ENCODE measurements around the gene KIF3A. TPM values are rescaled to one million over a fixed set of nuclear protein-coding genes. Genes with fewer than 3 reads are reported as not detected.

The KIF3A gene
- total and polyA plus RNA-seq, 4 donors = 0.58 to 1.2 (median 0.86) TPM

DNA sequence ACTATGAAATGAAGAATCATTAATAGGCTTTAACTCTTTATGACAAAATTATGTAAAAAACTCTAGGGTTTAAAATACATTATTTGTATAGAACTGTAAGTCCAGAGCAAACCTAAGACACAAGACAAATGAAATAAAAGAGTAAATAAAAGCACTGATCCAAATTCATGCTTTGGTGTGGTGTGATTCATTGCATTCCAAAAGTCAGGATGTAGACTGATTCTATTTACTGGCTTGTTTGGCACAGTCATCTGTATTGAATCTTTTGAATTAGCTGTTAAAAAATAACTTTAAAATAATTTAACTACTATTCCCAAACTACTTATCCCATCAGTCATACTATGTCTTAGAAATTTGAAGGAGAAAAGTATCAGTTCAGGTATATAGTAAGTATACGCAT lies 32.5 kb downstream of the KIF3A start:
- H3K9ac ChIP-seq (ENCODE audit: low read depth in 1 of 2, low read length in 2 of 2) = no peak overlapping the region
- no peak overlapping the region for H3K27ac ChIP-seq (ENCODE audit: low read depth in 1 of 2, low read length in 2 of 2)
- H3K36me3 ChIP-seq (ENCODE audit: control insufficient read depth in 4 of 4, insufficient read depth in 3 of 4, low read depth in 1 of 4, low read length in 3 of 4) = peaks cover 0 to 2% (median 0%) of the 10 kb centered on the region in 4 donors
- no peaks in the 10 kb centered on the region for H3K9me3 ChIP-seq (ENCODE audit: control insufficient read depth in 4 of 4, low read length in 3 of 4)
- H3K27me3 ChIP-seq (ENCODE audit: control insufficient read depth in 4 of 4, insufficient read depth in 4 of 4, low read length in 3 of 4) = no peaks in the 10 kb centered on the region
- H3K4me1 ChIP-seq (ENCODE audit: control insufficient read depth in 4 of 4, insufficient read depth in 4 of 4, low read length in 3 of 4) = no peaks in the 10 kb centered on the region
- 99% methylated on average over 1 of the region's 1 CpG for WGBS
- DNase-seq (ENCODE audit: low spot score) = no peak
- no peak overlapping the region for H3K4me3 ChIP-seq (ENCODE audit: low read depth in 1 of 3, low read length in 3 of 3)
- TF ChIP-seq YY1 (IDR thresholded peaks at IDR 0.05) (no peak), RXRA (IDR thresholded peaks at IDR 0.05) (no peak), EGR1 (IDR thresholded peaks at IDR 0.05; ENCODE audit: low read depth in 2 of 2) (no peak), RAD21 (IDR thresholded peaks at IDR 0.05) (no peak), FOXA2 (IDR thresholded peaks at IDR 0.05) (no peak), JUND (IDR thresholded peaks at IDR 0.05) (no peak), FOXA1 (IDR thresholded peaks at IDR 0.05) (no peak), SP1 (IDR thresholded peaks at IDR 0.05) (no peak), TAF1 (conservative IDR thresholded peaks at IDR 0.05) (no peak), GABPA (IDR thresholded peaks at IDR 0.05 in 1 of 2, conservative IDR thresholded peaks at IDR 0.05 in 1 of 2) (no peak), HNF4A (conservative IDR thresholded peaks at IDR 0.05) (no peak)
- TF ChIP-seq, protein P1, sequence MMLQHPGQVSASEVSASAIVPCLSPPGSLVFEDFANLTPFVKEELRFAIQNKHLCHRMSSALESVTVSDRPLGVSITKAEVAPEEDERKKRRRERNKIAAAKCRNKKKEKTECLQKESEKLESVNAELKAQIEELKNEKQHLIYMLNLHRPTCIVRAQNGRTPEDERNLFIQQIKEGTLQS (IDR thresholded peaks at IDR 0.05) = no peak
- TF ChIP-seq, protein P2, sequence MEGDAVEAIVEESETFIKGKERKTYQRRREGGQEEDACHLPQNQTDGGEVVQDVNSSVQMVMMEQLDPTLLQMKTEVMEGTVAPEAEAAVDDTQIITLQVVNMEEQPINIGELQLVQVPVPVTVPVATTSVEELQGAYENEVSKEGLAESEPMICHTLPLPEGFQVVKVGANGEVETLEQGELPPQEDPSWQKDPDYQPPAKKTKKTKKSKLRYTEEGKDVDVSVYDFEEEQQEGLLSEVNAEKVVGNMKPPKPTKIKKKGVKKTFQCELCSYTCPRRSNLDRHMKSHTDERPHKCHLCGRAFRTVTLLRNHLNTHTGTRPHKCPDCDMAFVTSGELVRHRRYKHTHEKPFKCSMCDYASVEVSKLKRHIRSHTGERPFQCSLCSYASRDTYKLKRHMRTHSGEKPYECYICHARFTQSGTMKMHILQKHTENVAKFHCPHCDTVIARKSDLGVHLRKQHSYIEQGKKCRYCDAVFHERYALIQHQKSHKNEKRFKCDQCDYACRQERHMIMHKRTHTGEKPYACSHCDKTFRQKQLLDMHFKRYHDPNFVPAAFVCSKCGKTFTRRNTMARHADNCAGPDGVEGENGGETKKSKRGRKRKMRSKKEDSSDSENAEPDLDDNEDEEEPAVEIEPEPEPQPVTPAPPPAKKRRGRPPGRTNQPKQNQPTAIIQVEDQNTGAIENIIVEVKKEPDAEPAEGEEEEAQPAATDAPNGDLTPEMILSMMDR (IDR thresholded peaks at IDR 0.05; ENCODE audit: low read depth, low read length, missing input control) = no peak
- TF ChIP-seq, protein P3, sequence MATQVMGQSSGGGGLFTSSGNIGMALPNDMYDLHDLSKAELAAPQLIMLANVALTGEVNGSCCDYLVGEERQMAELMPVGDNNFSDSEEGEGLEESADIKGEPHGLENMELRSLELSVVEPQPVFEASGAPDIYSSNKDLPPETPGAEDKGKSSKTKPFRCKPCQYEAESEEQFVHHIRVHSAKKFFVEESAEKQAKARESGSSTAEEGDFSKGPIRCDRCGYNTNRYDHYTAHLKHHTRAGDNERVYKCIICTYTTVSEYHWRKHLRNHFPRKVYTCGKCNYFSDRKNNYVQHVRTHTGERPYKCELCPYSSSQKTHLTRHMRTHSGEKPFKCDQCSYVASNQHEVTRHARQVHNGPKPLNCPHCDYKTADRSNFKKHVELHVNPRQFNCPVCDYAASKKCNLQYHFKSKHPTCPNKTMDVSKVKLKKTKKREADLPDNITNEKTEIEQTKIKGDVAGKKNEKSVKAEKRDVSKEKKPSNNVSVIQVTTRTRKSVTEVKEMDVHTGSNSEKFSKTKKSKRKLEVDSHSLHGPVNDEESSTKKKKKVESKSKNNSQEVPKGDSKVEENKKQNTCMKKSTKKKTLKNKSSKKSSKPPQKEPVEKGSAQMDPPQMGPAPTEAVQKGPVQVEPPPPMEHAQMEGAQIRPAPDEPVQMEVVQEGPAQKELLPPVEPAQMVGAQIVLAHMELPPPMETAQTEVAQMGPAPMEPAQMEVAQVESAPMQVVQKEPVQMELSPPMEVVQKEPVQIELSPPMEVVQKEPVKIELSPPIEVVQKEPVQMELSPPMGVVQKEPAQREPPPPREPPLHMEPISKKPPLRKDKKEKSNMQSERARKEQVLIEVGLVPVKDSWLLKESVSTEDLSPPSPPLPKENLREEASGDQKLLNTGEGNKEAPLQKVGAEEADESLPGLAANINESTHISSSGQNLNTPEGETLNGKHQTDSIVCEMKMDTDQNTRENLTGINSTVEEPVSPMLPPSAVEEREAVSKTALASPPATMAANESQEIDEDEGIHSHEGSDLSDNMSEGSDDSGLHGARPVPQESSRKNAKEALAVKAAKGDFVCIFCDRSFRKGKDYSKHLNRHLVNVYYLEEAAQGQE (IDR thresholded peaks at IDR 0.05) = no peak
- TF ChIP-seq, protein P4, sequence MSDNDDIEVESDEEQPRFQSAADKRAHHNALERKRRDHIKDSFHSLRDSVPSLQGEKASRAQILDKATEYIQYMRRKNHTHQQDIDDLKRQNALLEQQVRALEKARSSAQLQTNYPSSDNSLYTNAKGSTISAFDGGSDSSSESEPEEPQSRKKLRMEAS (IDR thresholded peaks at IDR 0.05) = no peak

DNA sequence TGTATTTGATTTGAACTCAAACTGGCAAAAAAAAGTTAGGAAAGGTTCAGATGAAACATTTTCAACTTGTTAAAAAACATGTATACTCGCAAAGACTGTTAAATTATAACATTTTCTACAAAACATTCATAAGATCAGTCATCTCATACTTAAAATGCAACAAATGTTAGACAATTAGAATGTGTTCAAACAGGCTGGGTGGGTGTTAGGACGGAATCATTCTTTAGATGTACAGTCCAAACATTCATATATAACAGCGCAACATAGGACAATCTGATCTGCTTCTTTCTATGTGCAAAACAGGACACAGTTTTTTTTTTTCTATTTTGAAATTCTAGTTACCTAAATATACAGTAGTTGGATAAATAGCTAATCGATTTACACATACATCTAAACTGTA lies 41.4 kb downstream of the KIF3A start:
- DNase-seq (ENCODE audit: low spot score) = no peak
- no peaks in the 10 kb centered on the region for H3K36me3 ChIP-seq (ENCODE audit: control insufficient read depth in 4 of 4, insufficient read depth in 3 of 4, low read depth in 1 of 4, low read length in 3 of 4)
- WGBS = 95% methylated on average over 4 of the region's 4 CpGs
- no peaks in the 10 kb centered on the region for H3K27me3 ChIP-seq (ENCODE audit: control insufficient read depth in 4 of 4, insufficient read depth in 4 of 4, low read length in 3 of 4)
- no peak overlapping the region for H3K9ac ChIP-seq (ENCODE audit: low read depth in 1 of 2, low read length in 2 of 2)
- H3K27ac ChIP-seq (ENCODE audit: low read depth in 1 of 2, low read length in 2 of 2) = no peak overlapping the region
- no peaks in the 10 kb centered on the region for H3K9me3 ChIP-seq (ENCODE audit: control insufficient read depth in 4 of 4, low read length in 3 of 4)
- H3K4me1 ChIP-seq (ENCODE audit: control insufficient read depth in 4 of 4, insufficient read depth in 4 of 4, low read length in 3 of 4) = no peaks in the 10 kb centered on the region
- no peak overlapping the region for H3K4me3 ChIP-seq (ENCODE audit: low read depth in 1 of 3, low read length in 3 of 3)
- TF ChIP-seq RXRA (IDR thresholded peaks at IDR 0.05) = no peak
- TF ChIP-seq JUND (IDR thresholded peaks at IDR 0.05) = no peak
- TF ChIP-seq RAD21 (IDR thresholded peaks at IDR 0.05) = no peak
- TF ChIP-seq, protein P5, sequence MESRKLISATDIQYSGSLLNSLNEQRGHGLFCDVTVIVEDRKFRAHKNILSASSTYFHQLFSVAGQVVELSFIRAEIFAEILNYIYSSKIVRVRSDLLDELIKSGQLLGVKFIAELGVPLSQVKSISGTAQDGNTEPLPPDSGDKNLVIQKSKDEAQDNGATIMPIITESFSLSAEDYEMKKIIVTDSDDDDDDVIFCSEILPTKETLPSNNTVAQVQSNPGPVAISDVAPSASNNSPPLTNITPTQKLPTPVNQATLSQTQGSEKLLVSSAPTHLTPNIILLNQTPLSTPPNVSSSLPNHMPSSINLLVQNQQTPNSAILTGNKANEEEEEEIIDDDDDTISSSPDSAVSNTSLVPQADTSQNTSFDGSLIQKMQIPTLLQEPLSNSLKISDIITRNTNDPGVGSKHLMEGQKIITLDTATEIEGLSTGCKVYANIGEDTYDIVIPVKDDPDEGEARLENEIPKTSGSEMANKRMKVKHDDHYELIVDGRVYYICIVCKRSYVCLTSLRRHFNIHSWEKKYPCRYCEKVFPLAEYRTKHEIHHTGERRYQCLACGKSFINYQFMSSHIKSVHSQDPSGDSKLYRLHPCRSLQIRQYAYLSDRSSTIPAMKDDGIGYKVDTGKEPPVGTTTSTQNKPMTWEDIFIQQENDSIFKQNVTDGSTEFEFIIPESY (IDR thresholded peaks at IDR 0.05) = no peak
- TF ChIP-seq, protein P2 (IDR thresholded peaks at IDR 0.05; ENCODE audit: low read depth, low read length, missing input control) = no peak
- TF ChIP-seq YY1 (IDR thresholded peaks at IDR 0.05) = no peak
- TF ChIP-seq, protein P3 (IDR thresholded peaks at IDR 0.05) = no peak
- TF ChIP-seq EGR1 (IDR thresholded peaks at IDR 0.05; ENCODE audit: low read depth in 2 of 2) = no peak
- TF ChIP-seq GABPA (IDR thresholded peaks at IDR 0.05 in 1 of 2, conservative IDR thresholded peaks at IDR 0.05 in 1 of 2) = no peak
- TF ChIP-seq, protein P4 (IDR thresholded peaks at IDR 0.05) = no peak
- TF ChIP-seq NR2F2 (IDR thresholded peaks at IDR 0.05) = no peak
- TF ChIP-seq SP1 (IDR thresholded peaks at IDR 0.05) = no peak
- TF ChIP-seq FOXA2 (IDR thresholded peaks at IDR 0.05) = no peak

All from liver (tissue), 9 donors.